Measurements from ENCODE around the gene MYL11.

DNA sequence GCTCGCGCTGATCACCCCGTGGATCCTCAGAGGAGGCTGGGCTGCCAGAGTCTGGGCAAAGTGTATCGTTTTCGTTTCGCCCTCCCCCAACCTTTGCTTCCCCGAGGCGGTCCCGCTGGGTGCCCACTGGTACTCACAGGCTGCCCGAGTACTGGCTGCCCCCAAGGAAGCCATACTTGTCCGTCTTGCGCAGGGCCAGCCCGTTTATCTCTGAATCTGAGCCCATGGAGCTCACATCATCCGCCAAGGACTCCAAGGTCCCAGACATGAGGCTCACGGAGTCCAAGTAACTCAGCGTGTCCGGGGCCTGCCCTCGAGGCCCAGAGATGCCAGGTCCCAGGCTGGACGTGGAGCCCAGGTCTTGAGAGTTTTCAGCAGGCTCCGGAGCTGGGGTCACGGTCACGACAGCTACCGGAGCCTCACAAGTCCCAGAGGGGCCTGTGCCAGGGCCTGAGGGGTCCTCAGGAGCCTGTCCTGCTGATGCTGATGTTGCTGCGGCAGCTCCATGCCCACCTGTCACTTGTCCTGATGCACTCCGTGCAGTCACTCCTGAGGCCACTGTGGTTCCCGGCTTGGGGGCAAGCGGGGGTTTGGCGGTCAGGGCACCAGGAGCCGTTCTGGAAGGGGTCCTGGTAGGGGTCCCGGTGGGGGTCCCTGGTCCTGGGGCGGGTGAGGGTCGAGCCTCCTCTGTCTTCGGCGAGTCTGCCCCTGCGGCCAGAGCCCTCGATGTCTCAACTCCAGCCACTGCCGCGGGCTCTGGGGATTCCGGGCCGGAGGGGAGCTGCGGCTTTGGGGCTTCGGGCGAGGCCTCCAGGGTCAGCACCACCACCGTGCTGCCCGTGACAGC, 5.3 kb upstream of the MYL11 start:
- TF ChIP-seq TCF4 (CRISPR knock-in tag; IDR thresholded peaks at IDR 0.05; ENCODE audit: borderline replicate concordance), result no peak
- no peak for TF ChIP-seq ARNTL (CRISPR knock-in tag; IDR thresholded peaks at IDR 0.05; ENCODE audit: borderline replicate concordance, low read depth)
- TF ChIP-seq, protein P1, sequence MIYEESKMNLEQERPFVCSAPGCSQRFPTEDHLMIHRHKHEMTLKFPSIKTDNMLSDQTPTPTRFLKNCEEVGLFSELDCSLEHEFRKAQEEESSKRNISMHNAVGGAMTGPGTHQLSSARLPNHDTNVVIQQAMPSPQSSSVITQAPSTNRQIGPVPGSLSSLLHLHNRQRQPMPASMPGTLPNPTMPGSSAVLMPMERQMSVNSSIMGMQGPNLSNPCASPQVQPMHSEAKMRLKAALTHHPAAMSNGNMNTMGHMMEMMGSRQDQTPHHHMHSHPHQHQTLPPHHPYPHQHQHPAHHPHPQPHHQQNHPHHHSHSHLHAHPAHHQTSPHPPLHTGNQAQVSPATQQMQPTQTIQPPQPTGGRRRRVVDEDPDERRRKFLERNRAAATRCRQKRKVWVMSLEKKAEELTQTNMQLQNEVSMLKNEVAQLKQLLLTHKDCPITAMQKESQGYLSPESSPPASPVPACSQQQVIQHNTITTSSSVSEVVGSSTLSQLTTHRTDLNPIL (CRISPR knock-in tag; IDR thresholded peaks at IDR 0.05; ENCODE audit: low read depth), result no peak
- TF ChIP-seq ZFP3 (CRISPR knock-in tag; IDR thresholded peaks at IDR 0.05), result no peak
- TF ChIP-seq ZNF8 (CRISPR knock-in tag; IDR thresholded peaks at IDR 0.05), result no peak
- TF ChIP-seq PPARA (CRISPR knock-in tag; IDR thresholded peaks at IDR 0.05; ENCODE audit: borderline replicate concordance), result no peak
- TF ChIP-seq ZC3H10 (CRISPR knock-in tag; IDR thresholded peaks at IDR 0.05), result no peak
- TF ChIP-seq RARB (CRISPR knock-in tag; IDR thresholded peaks at IDR 0.05), result no peak
- no peak for TF ChIP-seq POU6F1 (CRISPR knock-in tag; IDR thresholded peaks at IDR 0.05; ENCODE audit: borderline replicate concordance, low read depth)
- TF ChIP-seq, protein P2, sequence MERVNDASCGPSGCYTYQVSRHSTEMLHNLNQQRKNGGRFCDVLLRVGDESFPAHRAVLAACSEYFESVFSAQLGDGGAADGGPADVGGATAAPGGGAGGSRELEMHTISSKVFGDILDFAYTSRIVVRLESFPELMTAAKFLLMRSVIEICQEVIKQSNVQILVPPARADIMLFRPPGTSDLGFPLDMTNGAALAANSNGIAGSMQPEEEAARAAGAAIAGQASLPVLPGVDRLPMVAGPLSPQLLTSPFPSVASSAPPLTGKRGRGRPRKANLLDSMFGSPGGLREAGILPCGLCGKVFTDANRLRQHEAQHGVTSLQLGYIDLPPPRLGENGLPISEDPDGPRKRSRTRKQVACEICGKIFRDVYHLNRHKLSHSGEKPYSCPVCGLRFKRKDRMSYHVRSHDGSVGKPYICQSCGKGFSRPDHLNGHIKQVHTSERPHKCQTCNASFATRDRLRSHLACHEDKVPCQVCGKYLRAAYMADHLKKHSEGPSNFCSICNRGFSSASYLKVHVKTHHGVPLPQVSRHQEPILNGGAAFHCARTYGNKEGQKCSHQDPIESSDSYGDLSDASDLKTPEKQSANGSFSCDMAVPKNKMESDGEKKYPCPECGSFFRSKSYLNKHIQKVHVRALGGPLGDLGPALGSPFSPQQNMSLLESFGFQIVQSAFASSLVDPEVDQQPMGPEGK (CRISPR knock-in tag; IDR thresholded peaks at IDR 0.05; ENCODE audit: borderline replicate concordance), result no peak
